Measurements from ENCODE around the gene NUDC. TPM values are rescaled to one million over a fixed set of nuclear protein-coding genes. Genes with fewer than 3 reads are reported as not detected.
"Not testable (repeated sequence)": the region's sequence is repeated elsewhere in the genome, so short reads cannot be mapped to it uniquely, and the experiment has no call there.

NUDC gene
- 49.6 TPM for total RNA-seq
- long read RNA-seq, transcript NUDC-201 (9 exons, 1,800 nt): major isoform, 193 of 217 reads
- long read RNA-seq, partial matches to known transcripts: 3 of 217 reads
- long read RNA-seq, other reads (novel, unspliced or antisense): 21 of 217 reads

GRCh38 chr1:26921540-26922430 is at the start of gene NUDC:
TSS of gene NUDC (plus strand) at chr1:26921743. CDS start at chr1:26921849, 106 bp downstream.
- intact Hi-C loops (cut with DNase I): no loop called here
- Histone ChIP-seq H3K4me1 (peaks cover 10% of the 10 kb centered on the region), H3K4me3 (peak within 1 kb of the TSS; percentile 100), H3K36me3 (peaks cover 33% of the 10 kb centered on the region), H3K27me3 (no peaks in the 10 kb centered on the region), H3K9me3 (no peaks in the 10 kb centered on the region), H3K27ac (peak within 1 kb of the TSS; percentile 89)
- DNase-seq (peak; percentile 98), ATAC-seq (peak; percentile 99)
- no peak for TF ChIP-seq CTCF (IDR thresholded peaks at IDR 0.05)

- H3K27ac ChIP-seq; H3K4me3 ChIP-seq; DNase-seq; H3K4me1 ChIP-seq; H3K27me3 ChIP-seq; ATAC-seq; intact Hi-C loops (cut with DNase I); H3K9me3 ChIP-seq: not testable (repeated sequence)
- H3K36me3 ChIP-seq: peaks cover 18% of the 10 kb centered on the region
These were observed 48.4 kb upstream of the NUDC start for GRCh38 chr1:26873097-26873496.

- no peak overlapping the region for H3K27ac ChIP-seq
- H3K27me3 ChIP-seq: no peaks in the 10 kb centered on the region
- no peak for ATAC-seq
- no peak overlapping the region for H3K4me3 ChIP-seq
- H3K9me3 ChIP-seq: no peaks in the 10 kb centered on the region
- intact Hi-C loops (cut with DNase I): no loop called here
- no peak for TF ChIP-seq CTCF (IDR thresholded peaks at IDR 0.05)
- DNase-seq: no peak
- no peaks in the 10 kb centered on the region for H3K4me1 ChIP-seq
- H3K36me3 ChIP-seq: peaks cover 36% of the 10 kb centered on the region
These were observed 46.6 kb upstream of the NUDC start for GRCh38 chr1:26874896-26875295.

GRCh38 chr1:26877326-26877725 is 44.2 kb upstream of the NUDC start:
- no peaks in the 10 kb centered on the region for H3K27me3 ChIP-seq
- H3K27ac ChIP-seq: no peak overlapping the region
- H3K9me3 ChIP-seq: no peaks in the 10 kb centered on the region
- H3K4me3 ChIP-seq: no peak overlapping the region
- intact Hi-C loops (cut with DNase I): no loop called here
- DNase-seq (no peak), ATAC-seq (no peak)
- peaks cover 59% of the 10 kb centered on the region for H3K36me3 ChIP-seq
- H3K4me1 ChIP-seq: no peaks in the 10 kb centered on the region
- no peak for TF ChIP-seq CTCF (IDR thresholded peaks at IDR 0.05)

- no peak for TF ChIP-seq CTCF (IDR thresholded peaks at IDR 0.05)
- H3K27ac ChIP-seq: no peak overlapping the region
- no peaks in the 10 kb centered on the region for H3K27me3 ChIP-seq
- H3K9me3 ChIP-seq: no peaks in the 10 kb centered on the region
- DNase-seq (no peak), ATAC-seq (no peak)
- H3K36me3 ChIP-seq: peaks cover 84% of the 10 kb centered on the region
- no peaks in the 10 kb centered on the region for H3K4me1 ChIP-seq
- H3K4me3 ChIP-seq: no peak overlapping the region
- intact Hi-C loops (cut with DNase I): loop anchor here (10.0 kb wide), 1 partner anchor 75 kb away; no protein-coding TSS in a partner anchor
These were observed 41.8 kb upstream of the NUDC start for GRCh38 chr1:26879793-26880192.

- ATAC-seq, DNase-seq, H3K27me3 ChIP-seq, H3K4me3 ChIP-seq, H3K4me1 ChIP-seq, H3K27ac ChIP-seq, H3K9me3 ChIP-seq: not testable (repeated sequence)
- peaks cover 97% of the 10 kb centered on the region for H3K36me3 ChIP-seq
- intact Hi-C loops (cut with DNase I): loop anchor here (10.0 kb wide), 1 partner anchor 77 kb away; no protein-coding TSS in a partner anchor
These were observed 39.9 kb upstream of the NUDC start for GRCh38 chr1:26881611-26882010.
